Upper lobe of right lung (tissue), 1 donor: ENCODE measurements around the gene PHF21B. TPM values are rescaled to one million over a fixed set of nuclear protein-coding genes. Genes with fewer than 3 reads are reported as not detected.
"Not testable (repeated sequence)": the region's sequence is repeated elsewhere in the genome, so short reads cannot be mapped to it uniquely, and the experiment has no call there.

ENCODE experiments used
- ATAC-seq: fragments of 200-7000 bp; cut with Tn5 transposase; one replicate; pipeline ENCODE4 v1.9.1; 2020; ENCODE audit warnings: mild to moderate bottlenecking, moderate library complexity
- DNase-seq: peaks from one replicate; pipeline ENCODE4 v3.0.0-alpha.2; 2020
- H3K27ac ChIP-seq: fragments of 200-600 bp; one replicate; pipeline ENCODE4 v1.8.0; 2022
- H3K27me3 ChIP-seq: fragments of 200-600 bp; one replicate; pipeline ENCODE4 v1.8.0; 2022; ENCODE audit warnings: mild to moderate bottlenecking
- H3K36me3 ChIP-seq: fragments of 200-600 bp; one replicate; pipeline ENCODE4 v1.8.0; 2022
- H3K4me1 ChIP-seq: fragments of 200-600 bp; one replicate; pipeline ENCODE4 v1.8.0; 2022
- H3K4me3 ChIP-seq: fragments of 200-600 bp; one replicate; pipeline ENCODE4 v1.8.0; 2022; ENCODE audit warnings: mild to moderate bottlenecking
- H3K9me3 ChIP-seq: fragments of 200-600 bp; one replicate; pipeline ENCODE4 v1.8.0; 2022
- intact Hi-C: fragments of 100-400 bp; cut with DNase I; formaldehyde crosslinking; loops from one replicate; pipeline ENCODE4 v1.11.0; 2022
- total RNA-seq: library from RNA; stranded (reverse); fragmentation: NEBNext Ultra II Directional; extraction: Animal tissue kit (Norgen Biotek cat#: 25700); gene quantifications from one replicate; pipeline ENCODE4 v1.2.1, GENCODE V29; 2021
- TF ChIP-seq, protein P1 (sequence below): fragments of 200-600 bp; IDR thresholded peaks from one replicate; pipeline ENCODE4 v1.8.0; 2022; ENCODE audit warnings: antibody characterized with exemption
- donor health status: DM: no; HTN: yes; CAD: no; lungs with severe emphysema.

Gene PHF21B
- total RNA-seq, 1 donor from 2014 or later: 0.12 TPM

GRCh38 chr22:44968736-44969135 is 41.1 kb downstream of the PHF21B start:
- TF ChIP-seq, protein P1, sequence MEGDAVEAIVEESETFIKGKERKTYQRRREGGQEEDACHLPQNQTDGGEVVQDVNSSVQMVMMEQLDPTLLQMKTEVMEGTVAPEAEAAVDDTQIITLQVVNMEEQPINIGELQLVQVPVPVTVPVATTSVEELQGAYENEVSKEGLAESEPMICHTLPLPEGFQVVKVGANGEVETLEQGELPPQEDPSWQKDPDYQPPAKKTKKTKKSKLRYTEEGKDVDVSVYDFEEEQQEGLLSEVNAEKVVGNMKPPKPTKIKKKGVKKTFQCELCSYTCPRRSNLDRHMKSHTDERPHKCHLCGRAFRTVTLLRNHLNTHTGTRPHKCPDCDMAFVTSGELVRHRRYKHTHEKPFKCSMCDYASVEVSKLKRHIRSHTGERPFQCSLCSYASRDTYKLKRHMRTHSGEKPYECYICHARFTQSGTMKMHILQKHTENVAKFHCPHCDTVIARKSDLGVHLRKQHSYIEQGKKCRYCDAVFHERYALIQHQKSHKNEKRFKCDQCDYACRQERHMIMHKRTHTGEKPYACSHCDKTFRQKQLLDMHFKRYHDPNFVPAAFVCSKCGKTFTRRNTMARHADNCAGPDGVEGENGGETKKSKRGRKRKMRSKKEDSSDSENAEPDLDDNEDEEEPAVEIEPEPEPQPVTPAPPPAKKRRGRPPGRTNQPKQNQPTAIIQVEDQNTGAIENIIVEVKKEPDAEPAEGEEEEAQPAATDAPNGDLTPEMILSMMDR: no peak
- H3K27ac ChIP-seq: no peak overlapping the region
- intact Hi-C loops: no loop called here

GRCh38 chr22:44965171-44965570 is 44.6 kb downstream of the PHF21B start:
- TF ChIP-seq, protein P1: no peak
- intact Hi-C loops: no loop called here
- Histone ChIP-seq H3K27me3 (peaks cover 12% of the 10 kb centered on the region), H3K27ac (no peak overlapping the region), H3K4me1 (no peaks in the 10 kb centered on the region), H3K4me3 (no peak overlapping the region), H3K36me3 (no peaks in the 10 kb centered on the region), H3K9me3 (no peaks in the 10 kb centered on the region)
- ATAC-seq (no peak), DNase-seq (no peak)

More at GRCh38 chr22:44968736-44969135, 41.1 kb downstream of the PHF21B start:
- Histone ChIP-seq H3K4me1 (no peaks in the 10 kb centered on the region), H3K9me3 (no peaks in the 10 kb centered on the region), H3K4me3 (no peak overlapping the region), H3K36me3 (no peaks in the 10 kb centered on the region), H3K27me3 (peaks cover 15% of the 10 kb centered on the region)
- no peak for ATAC-seq
- no peak for DNase-seq

DNA sequence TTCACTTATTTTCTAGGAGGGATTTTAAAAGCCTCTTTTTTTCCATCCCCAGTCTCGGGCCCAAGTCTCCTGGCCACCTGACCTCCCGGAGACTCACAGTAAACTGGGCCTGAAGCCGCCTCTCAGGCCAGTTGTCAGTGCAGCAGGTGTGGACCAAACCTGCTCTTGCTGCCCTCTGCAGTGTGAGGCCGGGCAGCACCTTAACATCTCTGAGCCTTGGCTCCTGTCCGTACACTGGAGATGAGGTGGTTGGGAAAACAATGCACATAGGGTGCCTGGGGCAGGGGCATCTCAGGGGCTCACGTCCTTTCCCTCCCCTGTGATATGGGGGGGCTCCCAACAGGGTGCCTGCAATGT is 45.1 kb downstream of the PHF21B start:
- no peak for DNase-seq
- H3K27me3 ChIP-seq: peaks cover 9% of the 10 kb centered on the region
- no peak overlapping the region for H3K4me3 ChIP-seq
- ATAC-seq: no peak
- no peaks in the 10 kb centered on the region for H3K4me1 ChIP-seq
- H3K36me3 ChIP-seq: no peaks in the 10 kb centered on the region
- TF ChIP-seq, protein P1: no peak
- no peaks in the 10 kb centered on the region for H3K9me3 ChIP-seq
- no peak overlapping the region for H3K27ac ChIP-seq
- intact Hi-C loops: no loop called here

- Histone ChIP-seq H3K27ac (no peak overlapping the region), H3K27me3 (peaks cover 9% of the 10 kb centered on the region), H3K36me3 (no peaks in the 10 kb centered on the region), H3K4me3 (no peak overlapping the region), H3K9me3 (no peaks in the 10 kb centered on the region), H3K4me1 (no peaks in the 10 kb centered on the region)
- intact Hi-C loops: no loop called here
- no peak for ATAC-seq
- no peak for DNase-seq
- TF ChIP-seq, protein P1: no peak
These were observed 45.7 kb downstream of the PHF21B start for GRCh38 chr22:44963832-44964721.

DNA sequence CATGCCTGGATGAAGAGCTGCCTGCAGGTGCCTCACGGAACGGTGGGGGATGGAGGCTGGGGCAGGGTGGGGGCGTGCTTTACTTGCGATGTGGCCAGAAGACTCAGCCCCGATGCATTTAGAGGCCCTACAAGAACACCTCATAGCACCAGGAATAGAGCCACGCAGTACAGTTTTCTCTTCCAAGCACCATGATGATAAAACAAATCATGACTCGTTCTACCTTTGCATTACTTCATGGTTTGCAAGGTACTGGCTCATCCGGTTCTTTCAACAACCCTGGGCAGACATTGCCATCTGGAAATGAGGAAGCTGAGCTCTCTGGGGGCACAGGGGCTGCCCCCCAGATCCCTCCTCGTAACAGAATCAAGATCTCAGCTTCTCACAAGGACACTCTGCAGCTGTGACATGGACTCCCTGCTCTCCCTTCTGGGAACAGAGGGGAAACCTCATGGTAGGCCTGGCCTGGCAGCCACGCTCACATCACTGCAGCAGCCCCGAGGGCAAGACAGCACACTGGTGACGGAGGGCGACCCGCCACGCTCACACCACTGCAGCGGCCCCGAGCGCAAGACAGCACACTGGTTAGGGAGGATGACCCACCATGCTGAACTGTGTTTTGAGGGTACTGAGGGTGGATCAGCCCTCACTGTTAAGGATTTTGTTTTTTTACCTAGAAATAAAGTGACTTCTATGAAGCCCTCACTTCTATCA is 46.9 kb downstream of the PHF21B start:
- DNase-seq: no peak

GRCh38 chr22:44961682-44962081 is 48.1 kb downstream of the PHF21B start:
- H3K27ac ChIP-seq, H3K36me3 ChIP-seq, H3K9me3 ChIP-seq, H3K4me1 ChIP-seq, H3K27me3 ChIP-seq, DNase-seq, intact Hi-C loops, H3K4me3 ChIP-seq, ATAC-seq: not testable (repeated sequence)

More for the DNA sequence above, 46.9 kb downstream of the PHF21B start:
- TF ChIP-seq, protein P1: no peak
- intact Hi-C loops: no loop called here
- ATAC-seq: no peak
- Histone ChIP-seq H3K4me3 (no peak overlapping the region), H3K9me3 (no peaks in the 10 kb centered on the region), H3K36me3 (no peaks in the 10 kb centered on the region), H3K27ac (no peak overlapping the region), H3K27me3 (peaks cover 9% of the 10 kb centered on the region), H3K4me1 (no peaks in the 10 kb centered on the region)
